Spleen (tissue), 13 donors: Measurements from ENCODE around the gene FBP2. TPM values are rescaled to one million over a fixed set of nuclear protein-coding genes. Genes with fewer than 3 reads are reported as not detected.

Source experiments
- DNase-seq: peaks from one replicate; pipeline ENCODE4 v3.0.0-alpha.2; 2020
- H3K27ac ChIP-seq, 8 donors: fragments of 200-600 bp; sonication (generic) in 7 of 8; 1 replicate in 4 of 8; 2 replicates in 4 of 8; pipeline versions ENCODE4 v1.5.0 to v1.8.0; 2016 to 2021; ENCODE audit warnings: inconsistent platforms in 4 of 8, mild to moderate bottlenecking in 4 of 8, moderate library complexity in 1 of 8
- H3K27me3 ChIP-seq, 7 donors: fragments of 200-600 bp; sonication (generic) in 6 of 7; replicated peaks in 1 of 7; 1 replicate in 4 of 7; 2 replicates in 3 of 7; pipeline versions ENCODE4 v1.5.0 to v1.8.0; 2016 to 2021; ENCODE audit warnings: inconsistent platforms in 3 of 7, mild to moderate bottlenecking in 1 of 7
- H3K36me3 ChIP-seq, 6 donors: fragments of 200-600 bp; sonication (generic) in 5 of 6; 1 replicate in 4 of 6; 2 replicates in 2 of 6; pipeline versions ENCODE4 v1.5.0 to v1.8.0; 2016 to 2021; ENCODE audit warnings: inconsistent platforms in 2 of 6
- H3K4me1 ChIP-seq, 6 donors: fragments of 200-600 bp; sonication (generic) in 5 of 6; 1 replicate in 3 of 6; 2 replicates in 3 of 6; pipeline versions ENCODE4 v1.5.0 to v1.8.0; 2016 to 2021; ENCODE audit warnings: inconsistent platforms in 3 of 6
- H3K4me3 ChIP-seq, 8 donors: fragments of 200-600 bp; sonication (generic) in 7 of 8; 1 replicate in 4 of 8; 2 replicates in 4 of 8; pipeline versions ENCODE4 v1.5.0 to v1.8.0; 2016 to 2021; ENCODE audit warnings: inconsistent platforms in 4 of 8, mild to moderate bottlenecking in 4 of 8, moderate library complexity in 2 of 8
- H3K9me3 ChIP-seq, 8 donors: fragments of 200-600 bp; sonication (generic) in 7 of 8; 1 replicate in 4 of 8; 2 replicates in 4 of 8; pipeline versions ENCODE4 v1.5.0 to v1.8.0; 2016 to 2021; ENCODE audit warnings: inconsistent platforms in 4 of 8
- CTCF ChIP-seq, 11 experiments: fragments of 200-600 bp in 7 of 11; fragments of 450-650 bp in 4 of 11; sonication (generic) in 4 of 11; IDR thresholded peaks in 8 of 11; conservative IDR thresholded peaks in 3 of 11; 1 replicate in 7 of 11; 2 replicates in 4 of 11; pipeline versions ENCODE4 v1.4.0 to v1.8.0; 2016 to 2021; ENCODE audit warnings: antibody characterized with exemption in 11 of 11, inconsistent platforms in 4 of 11, mild to moderate bottlenecking in 1 of 11
- POLR2A ChIP-seq, 3 donors: fragments of 450-650 bp; IDR thresholded peaks; one replicate each; pipeline ENCODE4 v1.5.1; 2017; ENCODE audit warnings: antibody characterized with exemption in 3 of 3, mild to moderate bottlenecking in 1 of 3
- POLR2AphosphoS5 ChIP-seq, 3 donors: sonication (generic); formaldehyde crosslinking; IDR thresholded peaks; one replicate each; pipeline ENCODE4 v1.5.1; 2017; ENCODE audit warnings: antibody characterized with exemption in 3 of 3
- WGBS, 5 donors: extraction: QIAGEN DNeasy Blood & Tissue Kit in 3 of 5; methylation state at CpG; one replicate each; pipeline versions ENCODE4 v1.1.5 to v1.1.7; 2013 to 2018; 5-methylcytosine and 5-hydroxymethylcytosine counted together
- intact Hi-C: fragments of 100-400 bp; cut with DNase I; formaldehyde crosslinking; loops from one replicate; pipeline ENCODE4 v1.15.0; 2023; ENCODE audit warnings: low total_unique reads
- long read RNA-seq, 2 donors: transcript quantifications; one replicate each; lab custom pipeline, GENCODE V29; 2026
- polyA plus RNA-seq, 3 donors: library from polyadenylated mRNA; stranded (reverse); fragments of 200-250 nt; gene quantifications; one replicate each; pipeline ENCODE4 v1.2.1, GENCODE V29; 2013
- total RNA-seq, 7 donors: library from RNA; depleted of rRNA in 3 of 7; stranded (reverse); fragments of >200 nt in 3 of 7; fragmentation: NEBNext Ultra II Directional in 4 of 7; extraction: Animal tissue kit (Norgen Biotek cat#: 25700) in 4 of 7; gene quantifications; one replicate each; pipeline versions ENCODE4 v1.1.0 to v1.2.1, GENCODE V29; 2016 to 2021
- donor health status: healthy with polysubstance abuse.
- donor health status: DM: no; HTN: no; CAD: no; lungs with moderate emphysema.
- donor health status: DM: no; HTN: no; CAD: no.
- donor health status: Bipolar disorder and iron deficiency.
- donor health status: healthy.
- donor health status: DM: no; HTN: no; CAD: no.
- donor health status: DM: yes; HTN: yes; CAD: no.

Gene FBP2
- total RNA-seq (not detected), polyA plus RNA-seq (under 1 TPM in 2 of 3 donors, not detected in 1; 0.06 to 0.50 TPM)
- long read RNA-seq, donor 1, result 0 reads
- long read RNA-seq, donor 2, result 0 reads

GRCh38 chr9:94593459-94594345, at the start of gene FBP2:
Gene FBP2 (minus strand): TSS chr9:94593824. CDS start chr9:94593726, 98 bp downstream.
- TF ChIP-seq CTCF (IDR thresholded peaks at IDR 0.05 in 8 of 11, conservative IDR thresholded peaks at IDR 0.05 in 3 of 11), result no peak
- TF ChIP-seq POLR2AphosphoS5 (IDR thresholded peaks at IDR 0.05), result no peak
- no peak for TF ChIP-seq POLR2A (IDR thresholded peaks at IDR 0.05)
- 78 to 88% (median 84%) methylated on average over 21 of the region's 21 CpGs for WGBS, 5 donors
- no peaks in the 10 kb centered on the region for H3K4me1 ChIP-seq
- intact Hi-C loops, result no loop called here
- no peak within 1 kb of the TSS for H3K4me3 ChIP-seq
- H3K27ac ChIP-seq, result no peak within 1 kb of the TSS
- H3K36me3 ChIP-seq, result no peaks in the 10 kb centered on the region
- H3K27me3 ChIP-seq, result peaks cover 0 to 19% (median 0%) of the 10 kb centered on the region in 7 donors
- no peaks in the 10 kb centered on the region for H3K9me3 ChIP-seq
- no peak for DNase-seq

GRCh38 chr9:94643176-94643575, 49.6 kb upstream of the FBP2 start:
- DNase-seq, result no peak
- no peak overlapping the region for H3K27ac ChIP-seq
- H3K27me3 ChIP-seq, result no peaks in the 10 kb centered on the region
- intact Hi-C loops, result no loop called here
- H3K9me3 ChIP-seq, result no peaks in the 10 kb centered on the region
- H3K36me3 ChIP-seq, result no peaks in the 10 kb centered on the region
- WGBS, 5 donors, result 57 to 84% (median 71%) methylated on average over 8 of the region's 8 CpGs
- no peak overlapping the region for H3K4me3 ChIP-seq
- H3K4me1 ChIP-seq, result peaks cover 0 to 35% (median 19%) of the 10 kb centered on the region in 6 donors
- no peak for TF ChIP-seq POLR2AphosphoS5 (IDR thresholded peaks at IDR 0.05)
- TF ChIP-seq POLR2A (IDR thresholded peaks at IDR 0.05), result no peak
- TF ChIP-seq CTCF (IDR thresholded peaks at IDR 0.05 in 8 of 11, conservative IDR thresholded peaks at IDR 0.05 in 3 of 11), result no peak

GRCh38 chr9:94642501-94642900, 48.9 kb upstream of the FBP2 start:
- intact Hi-C loops, result no loop called here
- no peak overlapping the region for H3K4me3 ChIP-seq
- no peak overlapping the region for H3K27ac ChIP-seq
- no peaks in the 10 kb centered on the region for H3K9me3 ChIP-seq
- H3K27me3 ChIP-seq, result no peaks in the 10 kb centered on the region
- no peak for DNase-seq
- H3K36me3 ChIP-seq, result no peaks in the 10 kb centered on the region
- peaks cover 0 to 37% (median 21%) of the 10 kb centered on the region in 6 donors for H3K4me1 ChIP-seq
- TF ChIP-seq POLR2A (IDR thresholded peaks at IDR 0.05) (no peak), CTCF (IDR thresholded peaks at IDR 0.05 in 8 of 11, conservative IDR thresholded peaks at IDR 0.05 in 3 of 11) (no peak), POLR2AphosphoS5 (IDR thresholded peaks at IDR 0.05) (no peak)
- WGBS, 5 donors, result 80 to 91% (median 87%) methylated on average over 4 to 5 of the region's 5 CpGs

GRCh38 chr9:94639999-94640376, 46.4 kb upstream of the FBP2 start:
- WGBS, 5 donors, result 36 to 49% (median 45%) methylated on average over 15 of the region's 15 CpGs
- H3K36me3 ChIP-seq, result no peaks in the 10 kb centered on the region
- no peaks in the 10 kb centered on the region for H3K9me3 ChIP-seq
- no peak for DNase-seq
- peak overlapping the region in 6 of 8 donors; percentile 54 to 87 (median 82) for H3K27ac ChIP-seq
- H3K4me1 ChIP-seq, result peaks cover 0 to 37% (median 21%) of the 10 kb centered on the region in 6 donors
- TF ChIP-seq CTCF (IDR thresholded peaks at IDR 0.05 in 8 of 11, conservative IDR thresholded peaks at IDR 0.05 in 3 of 11), result no peak
- no peak for TF ChIP-seq POLR2A (IDR thresholded peaks at IDR 0.05)
- TF ChIP-seq POLR2AphosphoS5 (IDR thresholded peaks at IDR 0.05), result no peak
- H3K27me3 ChIP-seq, result no peaks in the 10 kb centered on the region
- intact Hi-C loops, result no loop called here
- H3K4me3 ChIP-seq, result peak overlapping the region in 7 of 8 donors; percentile 57 to 89 (median 73)
